A673 (cell line): ENCODE measurements around the gene CXCL8. TPM values are rescaled to one million over a fixed set of nuclear protein-coding genes. Genes with fewer than 3 reads are reported as not detected.

Source experiments
- BruUV-seq: library from RNA; stranded (reverse); fragments of 400-500 nt; replicated peaks from 2 replicates; lab custom pipeline; 2021; lab: Mats Ljungman, UMichigan
- CTCF ChIA-PET: fragments of 300-600 bp; sonication (Branson Sonifier 250); formaldehyde crosslinking; loops from one replicate; lab custom pipeline; 2022; ENCODE audit warnings: antibody characterized with exemption; lab: Charles Lee
- POLR2A ChIA-PET: fragments of 300-600 bp; sonication (Branson Sonifier 250); formaldehyde crosslinking; loops from one replicate; lab custom pipeline; 2022; ENCODE audit warnings: antibody characterized with exemption; ENCODE audit not compliant: low non-redundant PET; lab: Charles Lee
- DNase-seq: peaks from one replicate; pipeline ENCODE4 v3.0.0-alpha.2; 2015; ENCODE audit warnings: low spot score
- H3K27ac ChIP-seq: fragments of 200-600 bp; sonication (generic); 2 replicates; pipeline ENCODE4 v1.5.1; 2016; ENCODE audit warnings: mixed run types, low read depth, mild to moderate bottlenecking, mixed read lengths, antibody characterized with exemption, low read length; ENCODE audit not compliant: poor library complexity, severe bottlenecking
- H3K27me3 ChIP-seq: fragments of 200-600 bp; sonication (generic); replicated peaks from 2 replicates; pipeline ENCODE4 v1.6.1; 2017; ENCODE audit warnings: mixed run types, low read depth, mild to moderate bottlenecking, mixed read lengths, antibody characterized with exemption, low read length; ENCODE audit not compliant: insufficient read depth, poor library complexity
- H3K36me3 ChIP-seq: fragments of 200-600 bp; sonication (generic); 2 replicates; pipeline ENCODE4 v1.6.1; 2016; ENCODE audit warnings: mixed run types, mild to moderate bottlenecking, mixed read lengths, antibody characterized with exemption, low read length; ENCODE audit not compliant: insufficient read depth, poor library complexity, severe bottlenecking
- H3K4me1 ChIP-seq: fragments of 200-600 bp; sonication (generic); 2 replicates; pipeline ENCODE4 v1.6.1; 2017; ENCODE audit warnings: mixed run types, mild to moderate bottlenecking, mixed read lengths, antibody characterized with exemption, low read length; ENCODE audit not compliant: insufficient read depth, poor library complexity, severe bottlenecking
- H3K4me3 ChIP-seq: fragments of 200-600 bp; sonication (generic); 2 replicates; pipeline ENCODE4 v1.5.1; 2016; ENCODE audit warnings: low read depth, mixed run types, mild to moderate bottlenecking, mixed read lengths, low read length; ENCODE audit not compliant: poor library complexity, severe bottlenecking
- H3K9me3 ChIP-seq: fragments of 200-600 bp; sonication (generic); 2 replicates; pipeline ENCODE4 v1.6.1; 2016; ENCODE audit warnings: mixed run types, low read depth, mild to moderate bottlenecking, mixed read lengths, antibody characterized with exemption, low read length; ENCODE audit not compliant: poor library complexity, severe bottlenecking
- CTCF ChIP-seq: fragments of 300-800, 200-600 bp; sonication (generic); conservative IDR thresholded peaks from 2 replicates; pipeline ENCODE4 v1.5.1; 2017; ENCODE audit warnings: low read depth, mild to moderate bottlenecking, antibody characterized with exemption, low read length, moderate library complexity, mixed read lengths
- EZH2 ChIP-seq: fragments of 200-600 bp; sonication (generic); IDR thresholded peaks from 2 replicates; pipeline ENCODE4 v1.6.1; 2017; ENCODE audit warnings: borderline replicate concordance, low read depth, mild to moderate bottlenecking, mixed read lengths, antibody characterized with exemption, low read length; ENCODE audit not compliant: poor library complexity, severe bottlenecking
- intact Hi-C: fragments of 100-400 bp; cut with micrococcal nuclease; formaldehyde crosslinking; loops from one replicate; pipeline ENCODE4 v1.10.0; 2022; ENCODE audit not compliant: unreplicated experiment
- total RNA-seq: library from RNA; stranded (reverse); gene quantifications from 2 replicates; pipeline ENCODE4 v1.2.3, GENCODE V29; 2021

CXCL8 gene
- total RNA-seq, 1 experiment from 2014 or later: 2.7 TPM

- ChIA-PET POLR2A (no interaction called here), CTCF (no interaction called here)
- Histone ChIP-seq H3K27ac (no peak overlapping the region), H3K4me1 (no peaks in the 10 kb centered on the region), H3K27me3 (no peaks in the 10 kb centered on the region), H3K9me3 (no peaks in the 10 kb centered on the region), H3K36me3 (no peaks in the 10 kb centered on the region), H3K4me3 (no peak overlapping the region)
- TF ChIP-seq CTCF (no peak), EZH2 (no peak)
- no TSS peak for BruUV-seq
- peak; percentile 28 for DNase-seq
- intact Hi-C loops: no loop called here
These were observed 14.4 kb upstream of the CXCL8 start for GRCh38 chr4:73725985-73726384.

GRCh38 chr4:73727685-73728084, 12.7 kb upstream of the CXCL8 start:
- H3K4me1 ChIP-seq: no peaks in the 10 kb centered on the region
- ChIA-PET POLR2A (no interaction called here), CTCF (no interaction called here)
- intact Hi-C loops: no loop called here
- no TSS peak for BruUV-seq
- H3K4me3 ChIP-seq: no peak overlapping the region
- no peak for DNase-seq
- no peaks in the 10 kb centered on the region for H3K27me3 ChIP-seq
- H3K36me3 ChIP-seq: no peaks in the 10 kb centered on the region
- no peak overlapping the region for H3K27ac ChIP-seq
- no peaks in the 10 kb centered on the region for H3K9me3 ChIP-seq
- TF ChIP-seq EZH2 (no peak), CTCF (no peak)

GRCh38 chr4:73728091-73728741, 12.2 kb upstream of the CXCL8 start:
- H3K4me3 ChIP-seq: no peak overlapping the region
- CTCF ChIA-PET: no interaction called here
- no peak overlapping the region for H3K27ac ChIP-seq
- H3K4me1 ChIP-seq: no peaks in the 10 kb centered on the region
- POLR2A ChIA-PET: no interaction called here
- intact Hi-C loops: no loop called here
- no peaks in the 10 kb centered on the region for H3K27me3 ChIP-seq
- no peak for TF ChIP-seq EZH2
- no peak for TF ChIP-seq CTCF
- no peaks in the 10 kb centered on the region for H3K36me3 ChIP-seq
- BruUV-seq: no TSS peak
- no peaks in the 10 kb centered on the region for H3K9me3 ChIP-seq
- no peak for DNase-seq
